ENCODE measurements around the gene ARCN1. TPM values are rescaled to one million over a fixed set of nuclear protein-coding genes. Genes with fewer than 3 reads are reported as not detected.

Gene ARCN1
- polyA plus RNA-seq, 2 of the 4 experiments (the other 2 are of a cell fraction) = 88.7 to 150 TPM

- TF ChIP-seq MAFK (IDR thresholded peaks at IDR 0.05; ENCODE audit: partially characterized antibody) = no peak
- TF ChIP-seq CTCF (IDR thresholded peaks at IDR 0.05) = no peak
- no peak for TF ChIP-seq RAD21 (conservative IDR thresholded peaks at IDR 0.05 in 1 of 2, IDR thresholded peaks at IDR 0.05 in 1 of 2)
- TF ChIP-seq MAZ (IDR thresholded peaks at IDR 0.05; ENCODE audit: borderline replicate concordance, low read depth, low read length) = no peak
- CTCF ChIA-PET = interaction anchor here (1.1 to 20.3 kb wide), 3 partner anchors 8 to 28 kb away, joined by 3 to 224 read pairs (median 7); partner anchors contain the start of gene PHLDB1
- no peak for FAIRE-seq
- no peak for ATAC-seq
- H3K4me3 ChIP-seq = no peak overlapping the region
- WGBS (ENCODE audit: missing lambda C conversion rate) = 84% methylated on average over 4 of the region's 41 CpGs
- POLR2A ChIA-PET = no interaction called here
- H3K9me3 ChIP-seq = no peaks in the 10 kb centered on the region
- DNase-seq (ENCODE audit: low read depth in 1 of 2, low spot score in 1 of 2) = no peak
- H3K27ac ChIP-seq = no peak overlapping the region
- peaks cover 5% of the 10 kb centered on the region; the same call in 2 of the 3 replicates for H3K4me1 ChIP-seq
- H3K4me2 ChIP-seq = no peak overlapping the region
These were observed 62.4 kb downstream of the ARCN1 start for GRCh38 chr11:118634431-118635236.

DNA sequence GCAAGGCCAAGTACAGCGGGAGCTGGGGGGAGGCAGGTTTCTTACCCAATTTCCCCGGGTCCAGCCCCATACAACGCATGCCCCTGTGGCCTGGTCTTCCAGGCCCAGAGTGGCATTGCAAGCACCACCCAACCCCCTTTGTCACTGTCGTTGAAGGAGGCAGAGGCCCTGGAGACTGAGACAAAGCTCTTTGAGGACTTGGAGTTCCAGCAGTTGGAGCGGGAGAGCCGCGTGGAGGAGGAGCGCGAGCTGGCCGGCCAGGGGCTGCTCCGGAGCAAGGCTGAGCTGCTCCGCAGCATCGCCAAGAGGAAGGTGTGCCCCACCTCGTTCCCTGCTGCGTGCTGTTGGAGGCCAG is 63.0 kb downstream of the ARCN1 start:
- ChIA-PET POLR2A (no interaction called here), CTCF (interaction anchor here (2.2 to 20.3 kb wide), 3 partner anchors 24 to 40 kb away, joined by 10 to 224 read pairs (median 12); partner anchors contain the start of gene PHLDB1)
- no peak overlapping the region for H3K27ac ChIP-seq
- H3K9me3 ChIP-seq = no peaks in the 10 kb centered on the region
- FAIRE-seq = no peak
- no peak for ATAC-seq
- DNase-seq (ENCODE audit: low read depth in 1 of 2, low spot score in 1 of 2) = no peak
- H3K4me1 ChIP-seq = peaks cover 5% of the 10 kb centered on the region; the same call in 2 of the 3 replicates
- no peak overlapping the region for H3K4me2 ChIP-seq
- 79% methylated on average over 6 of the region's 15 CpGs for WGBS (ENCODE audit: missing lambda C conversion rate)
- TF ChIP-seq RARB (CRISPR knock-in tag; IDR thresholded peaks at IDR 0.05) (no peak), MAZ (IDR thresholded peaks at IDR 0.05; ENCODE audit: borderline replicate concordance, low read depth, low read length) (no peak), FOSL2 (IDR thresholded peaks at IDR 0.05) (no peak), FOSL2 (CRISPR knock-in tag; IDR thresholded peaks at IDR 0.05) (no peak), EHF (CRISPR knock-in tag; IDR thresholded peaks at IDR 0.05) (no peak), RAD21 (conservative IDR thresholded peaks at IDR 0.05 in 1 of 2, IDR thresholded peaks at IDR 0.05 in 1 of 2) (no peak), CBX2 (IDR thresholded peaks at IDR 0.05; ENCODE audit: borderline replicate concordance, low read depth) (no peak), CBX8 (IDR thresholded peaks at IDR 0.05) (no peak), HEYL (CRISPR knock-in tag; IDR thresholded peaks at IDR 0.05) (no peak), NR3C1 (IDR thresholded peaks at IDR 0.05) (no peak), KDM1A (IDR thresholded peaks at IDR 0.05; ENCODE audit: low read depth) (no peak), RFX5 (IDR thresholded peaks at IDR 0.05) (no peak), PHF8 (IDR thresholded peaks at IDR 0.05; ENCODE audit: borderline replicate concordance, low read depth) (no peak), JUN (IDR thresholded peaks at IDR 0.05) (no peak), MAFK (IDR thresholded peaks at IDR 0.05; ENCODE audit: partially characterized antibody) (no peak), TFCP2L1 (CRISPR knock-in tag; IDR thresholded peaks at IDR 0.05) (no peak), EHMT2 (IDR thresholded peaks at IDR 0.05; ENCODE audit: low read depth) (no peak), CEBPB (IDR thresholded peaks at IDR 0.05) (no peak)
- TF ChIP-seq, protein P1, sequence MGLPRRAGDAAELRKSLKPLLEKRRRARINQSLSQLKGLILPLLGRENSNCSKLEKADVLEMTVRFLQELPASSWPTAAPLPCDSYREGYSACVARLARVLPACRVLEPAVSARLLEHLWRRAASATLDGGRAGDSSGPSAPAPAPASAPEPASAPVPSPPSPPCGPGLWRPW (IDR thresholded peaks at IDR 0.05) = no peak
- TF ChIP-seq, protein P2, sequence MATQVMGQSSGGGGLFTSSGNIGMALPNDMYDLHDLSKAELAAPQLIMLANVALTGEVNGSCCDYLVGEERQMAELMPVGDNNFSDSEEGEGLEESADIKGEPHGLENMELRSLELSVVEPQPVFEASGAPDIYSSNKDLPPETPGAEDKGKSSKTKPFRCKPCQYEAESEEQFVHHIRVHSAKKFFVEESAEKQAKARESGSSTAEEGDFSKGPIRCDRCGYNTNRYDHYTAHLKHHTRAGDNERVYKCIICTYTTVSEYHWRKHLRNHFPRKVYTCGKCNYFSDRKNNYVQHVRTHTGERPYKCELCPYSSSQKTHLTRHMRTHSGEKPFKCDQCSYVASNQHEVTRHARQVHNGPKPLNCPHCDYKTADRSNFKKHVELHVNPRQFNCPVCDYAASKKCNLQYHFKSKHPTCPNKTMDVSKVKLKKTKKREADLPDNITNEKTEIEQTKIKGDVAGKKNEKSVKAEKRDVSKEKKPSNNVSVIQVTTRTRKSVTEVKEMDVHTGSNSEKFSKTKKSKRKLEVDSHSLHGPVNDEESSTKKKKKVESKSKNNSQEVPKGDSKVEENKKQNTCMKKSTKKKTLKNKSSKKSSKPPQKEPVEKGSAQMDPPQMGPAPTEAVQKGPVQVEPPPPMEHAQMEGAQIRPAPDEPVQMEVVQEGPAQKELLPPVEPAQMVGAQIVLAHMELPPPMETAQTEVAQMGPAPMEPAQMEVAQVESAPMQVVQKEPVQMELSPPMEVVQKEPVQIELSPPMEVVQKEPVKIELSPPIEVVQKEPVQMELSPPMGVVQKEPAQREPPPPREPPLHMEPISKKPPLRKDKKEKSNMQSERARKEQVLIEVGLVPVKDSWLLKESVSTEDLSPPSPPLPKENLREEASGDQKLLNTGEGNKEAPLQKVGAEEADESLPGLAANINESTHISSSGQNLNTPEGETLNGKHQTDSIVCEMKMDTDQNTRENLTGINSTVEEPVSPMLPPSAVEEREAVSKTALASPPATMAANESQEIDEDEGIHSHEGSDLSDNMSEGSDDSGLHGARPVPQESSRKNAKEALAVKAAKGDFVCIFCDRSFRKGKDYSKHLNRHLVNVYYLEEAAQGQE (IDR thresholded peaks at IDR 0.05) = no peak
- TF ChIP-seq, protein P3, sequence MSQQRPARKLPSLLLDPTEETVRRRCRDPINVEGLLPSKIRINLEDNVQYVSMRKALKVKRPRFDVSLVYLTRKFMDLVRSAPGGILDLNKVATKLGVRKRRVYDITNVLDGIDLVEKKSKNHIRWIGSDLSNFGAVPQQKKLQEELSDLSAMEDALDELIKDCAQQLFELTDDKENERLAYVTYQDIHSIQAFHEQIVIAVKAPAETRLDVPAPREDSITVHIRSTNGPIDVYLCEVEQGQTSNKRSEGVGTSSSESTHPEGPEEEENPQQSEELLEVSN (IDR thresholded peaks at IDR 0.05; ENCODE audit: borderline replicate concordance, low read depth) = no peak
- no peak overlapping the region for H3K4me3 ChIP-seq
